Heart left ventricle (tissue), 16 donors: ENCODE data around the gene SCRN1. TPM values are rescaled to one million over a fixed set of nuclear protein-coding genes. Genes with fewer than 3 reads are reported as not detected.

ENCODE experiments used
- ATAC-seq, 4 donors: fragments of 200-7000 bp; cut with Tn5 transposase; one replicate each; pipeline ENCODE4 v1.9.1; 2020 to 2022; ENCODE audit warnings: moderate library complexity in 4 of 4, mild to moderate bottlenecking in 3 of 4, moderate number of reproducible peaks in 1 of 4
- DNase-seq, 5 donors: peaks; one replicate each; pipeline ENCODE4 v3.0.0-alpha.2; 2020
- H3K27ac ChIP-seq, 12 donors: fragments of 200-600 bp; sonication (generic) in 4 of 12; one replicate each; pipeline versions ENCODE4 v1.5.0 to v1.8.0; 2016 to 2022; ENCODE audit warnings: mild to moderate bottlenecking in 2 of 12
- H3K27me3 ChIP-seq, 9 donors: fragments of 200-600 bp; sonication (generic) in 2 of 9; one replicate each; pipeline versions ENCODE4 v1.5.1 to v1.8.0; 2016 to 2022; ENCODE audit warnings: mild to moderate bottlenecking in 3 of 9
- H3K36me3 ChIP-seq, 9 donors: fragments of 200-600 bp; sonication (generic) in 2 of 9; one replicate each; pipeline versions ENCODE4 v1.5.0 to v1.8.0; 2018 to 2022; ENCODE audit warnings: mild to moderate bottlenecking in 2 of 9
- H3K4me1 ChIP-seq, 12 donors: fragments of 200-600 bp; sonication (generic) in 4 of 12; one replicate each; pipeline versions ENCODE4 v1.5.0 to v1.8.0; 2016 to 2022; ENCODE audit warnings: mild to moderate bottlenecking in 3 of 12
- H3K4me3 ChIP-seq, 12 donors: fragments of 200-600 bp; sonication (generic) in 4 of 12; one replicate each; pipeline versions ENCODE4 v1.5.0 to v1.8.0; 2017 to 2022; ENCODE audit warnings: mild to moderate bottlenecking in 9 of 12, moderate library complexity in 4 of 12
- H3K9me3 ChIP-seq, 12 donors: fragments of 200-600 bp; sonication (generic) in 4 of 12; one replicate each; pipeline versions ENCODE4 v1.5.0 to v1.8.0; 2016 to 2022; ENCODE audit warnings: mild to moderate bottlenecking in 1 of 12
- POLR2A ChIP-seq, 2 donors: fragments of 450-650 bp; IDR thresholded peaks; one replicate each; pipeline ENCODE4 v1.6.1; 2017; ENCODE audit warnings: antibody characterized with exemption in 2 of 2, mild to moderate bottlenecking in 2 of 2, moderate library complexity in 2 of 2
- WGBS, 4 donors: extraction: QIAGEN DNeasy Blood & Tissue Kit in 2 of 4; methylation state at CpG; one replicate each; pipeline versions ENCODE4 v1.1.5 to v1.1.7; 2013 to 2018; 5-methylcytosine and 5-hydroxymethylcytosine counted together
- intact Hi-C, 10 donors: fragments of 100-400 bp; cut with DNase I; formaldehyde crosslinking; loops; one replicate each; pipeline versions ENCODE4 v1.11.1 to v1.14.2; 2022
- polyA plus RNA-seq, 2 donors: library from polyadenylated mRNA; stranded (reverse); fragments of 200-250 nt; gene quantifications; one replicate each; pipeline ENCODE4 v1.2.3, GENCODE V29; 2013
- total RNA-seq, 9 donors: library from RNA; depleted of rRNA in 2 of 9; stranded (reverse); fragments of >200 nt in 2 of 9; fragmentation: NEBNext Ultra II Directional in 3 of 9; extraction: Animal tissue kit (Norgen Biotek cat#: 25700) in 3 of 9; gene quantifications; one replicate each; pipeline versions ENCODE4 v1.1.0 to v1.2.4, GENCODE V29; 2016 to 2023
- TF ChIP-seq, protein P1 (sequence below), 12 donors: fragments of 200-600 bp; sonication (generic) in 4 of 12; IDR thresholded peaks; one replicate each; pipeline versions ENCODE4 v1.5.0 to v1.8.0; 2018 to 2022; ENCODE audit warnings: antibody characterized with exemption in 12 of 12, mild to moderate bottlenecking in 5 of 12
- donor health status: ischemic (EF 13 %, LVEDD 7.1; RV severe dilation, severe dysfunction).
- donor health status: healthy with polysubstance abuse.
- donor health status: DM: no; HTN: yes; CAD: no.
- donor health status: DM: no; HTN: no; CAD: no.
- donor health status: ischemic (EF 25% LVEDD 6.9; RV normal size, moderate dysfunction).
- donor health status: ischemic (EF 25% LVEDD 5.7; RV mildly dilated, moderate dysfunction).
- donor health status: healthy.
- donor health status: DM: yes; HTN: yes; CAD: no.
- donor health status: ischemic (EF 35%, LVEDD 5.7; RV mildly dilated, moderate dysfunction).
- donor health status: nonischemic (EF 11% LVEDD 7.7; RV severe dilation, severe dysfunction).
- donor health status: DM: yes; HTN: yes; CAD: no.
- donor health status: PGD.
- donor health status: ischemic (EF 29% LVEDD 5.4; RV normal size, mild dysfunction).
- donor health status: nonischemic (EF 23%, LVEDD 6.1; RV moderate dilation, normal function).

The SCRN1 gene
- total and polyA plus RNA-seq, 11 donors, result 2.7 to 40.2 (median 20.1) TPM

DNA sequence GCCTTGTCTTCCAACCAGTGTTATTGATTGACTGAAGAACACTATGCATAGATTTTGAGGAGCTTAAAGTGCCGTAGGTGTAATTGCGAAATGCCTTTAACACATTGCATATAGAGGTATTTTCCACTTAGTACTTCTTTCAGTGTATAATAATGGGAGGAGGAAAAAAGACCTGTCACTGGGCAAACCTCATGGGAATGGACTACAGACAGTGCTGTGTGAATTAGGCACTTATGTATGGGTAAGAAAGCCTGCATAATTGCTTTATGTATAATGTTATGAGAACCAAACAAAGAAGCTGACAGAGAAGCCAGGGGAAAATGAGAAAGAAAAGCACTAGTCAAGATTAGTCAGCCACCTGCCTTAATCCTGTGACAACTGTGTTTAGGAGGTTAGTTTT is 12.4 kb upstream of the SCRN1 start:
- no peak for DNase-seq
- H3K27me3 ChIP-seq, result no peaks in the 10 kb centered on the region
- intact Hi-C loops, result no loop called here
- ATAC-seq, result no peak
- no peaks in the 10 kb centered on the region for H3K9me3 ChIP-seq
- TF ChIP-seq, protein P1, sequence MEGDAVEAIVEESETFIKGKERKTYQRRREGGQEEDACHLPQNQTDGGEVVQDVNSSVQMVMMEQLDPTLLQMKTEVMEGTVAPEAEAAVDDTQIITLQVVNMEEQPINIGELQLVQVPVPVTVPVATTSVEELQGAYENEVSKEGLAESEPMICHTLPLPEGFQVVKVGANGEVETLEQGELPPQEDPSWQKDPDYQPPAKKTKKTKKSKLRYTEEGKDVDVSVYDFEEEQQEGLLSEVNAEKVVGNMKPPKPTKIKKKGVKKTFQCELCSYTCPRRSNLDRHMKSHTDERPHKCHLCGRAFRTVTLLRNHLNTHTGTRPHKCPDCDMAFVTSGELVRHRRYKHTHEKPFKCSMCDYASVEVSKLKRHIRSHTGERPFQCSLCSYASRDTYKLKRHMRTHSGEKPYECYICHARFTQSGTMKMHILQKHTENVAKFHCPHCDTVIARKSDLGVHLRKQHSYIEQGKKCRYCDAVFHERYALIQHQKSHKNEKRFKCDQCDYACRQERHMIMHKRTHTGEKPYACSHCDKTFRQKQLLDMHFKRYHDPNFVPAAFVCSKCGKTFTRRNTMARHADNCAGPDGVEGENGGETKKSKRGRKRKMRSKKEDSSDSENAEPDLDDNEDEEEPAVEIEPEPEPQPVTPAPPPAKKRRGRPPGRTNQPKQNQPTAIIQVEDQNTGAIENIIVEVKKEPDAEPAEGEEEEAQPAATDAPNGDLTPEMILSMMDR (IDR thresholded peaks at IDR 0.05), result no peak
- no peak for TF ChIP-seq POLR2A (IDR thresholded peaks at IDR 0.05)
- no peak overlapping the region for H3K27ac ChIP-seq
- peaks cover 0 to 4% (median 0%) of the 10 kb centered on the region in 12 donors for H3K4me1 ChIP-seq
- WGBS, 4 donors, result 94 to 98% (median 95%) methylated on average over 2 of the region's 2 CpGs
- no peak overlapping the region for H3K4me3 ChIP-seq
- H3K36me3 ChIP-seq, result no peaks in the 10 kb centered on the region

DNA sequence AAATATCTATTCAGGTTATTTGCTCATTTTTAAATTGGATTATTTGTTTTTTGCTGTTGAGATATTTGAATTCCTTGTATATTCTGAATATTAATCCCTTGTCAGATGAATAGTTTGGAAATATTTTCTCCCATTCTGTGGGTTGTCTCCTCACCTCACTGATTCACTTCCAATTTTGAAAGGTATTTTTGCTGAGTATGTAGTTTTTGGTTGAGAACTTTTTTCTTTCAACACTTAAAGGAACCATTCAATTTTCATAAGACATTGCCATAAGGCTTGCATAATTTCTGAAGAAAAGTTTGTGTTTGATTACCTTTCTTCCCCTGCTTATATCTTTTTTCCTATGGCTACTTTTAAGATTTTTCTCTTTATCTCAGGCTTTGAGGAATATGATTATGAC is 8.9 kb upstream of the SCRN1 start:
- intact Hi-C loops, result no loop called here
- Histone ChIP-seq H3K27ac (no peak overlapping the region), H3K4me1 (peaks cover 0 to 4% (median 0%) of the 10 kb centered on the region in 12 donors), H3K36me3 (no peaks in the 10 kb centered on the region), H3K4me3 (no peak overlapping the region), H3K9me3 (peaks cover 0 to 34% (median 7%) of the 10 kb centered on the region in 12 donors), H3K27me3 (no peaks in the 10 kb centered on the region)
- TF ChIP-seq, protein P1 (IDR thresholded peaks at IDR 0.05), result no peak
- no peak for TF ChIP-seq POLR2A (IDR thresholded peaks at IDR 0.05)
- ATAC-seq, result no peak
- no peak for DNase-seq

GRCh38 chr7:29996321-29996720 is 6.7 kb upstream of the SCRN1 start:
- no peaks in the 10 kb centered on the region for H3K27me3 ChIP-seq
- intact Hi-C loops, result no loop called here
- H3K27ac ChIP-seq, result no peak overlapping the region
- no peak for ATAC-seq
- peaks cover 0 to 45% (median 17%) of the 10 kb centered on the region in 12 donors for H3K9me3 ChIP-seq
- TF ChIP-seq POLR2A (IDR thresholded peaks at IDR 0.05), result no peak
- TF ChIP-seq, protein P1 (IDR thresholded peaks at IDR 0.05), result no peak
- H3K36me3 ChIP-seq, result no peaks in the 10 kb centered on the region
- H3K4me3 ChIP-seq, result no peak overlapping the region
- H3K4me1 ChIP-seq, result peaks cover 0 to 3% (median 0%) of the 10 kb centered on the region in 12 donors
- no peak for DNase-seq

- H3K4me3 ChIP-seq, result no peak overlapping the region
- intact Hi-C loops, result no loop called here
- H3K36me3 ChIP-seq, result no peaks in the 10 kb centered on the region
- DNase-seq, result no peak
- H3K27ac ChIP-seq, result no peak overlapping the region
- no peak for ATAC-seq
- TF ChIP-seq POLR2A (IDR thresholded peaks at IDR 0.05), result no peak
- TF ChIP-seq, protein P1 (IDR thresholded peaks at IDR 0.05), result no peak
- H3K27me3 ChIP-seq, result peaks cover 0 to under 1% (median 0%) of the 10 kb centered on the region in 9 donors
- no peaks in the 10 kb centered on the region for H3K4me1 ChIP-seq
- peaks cover 0 to 45% (median 17%) of the 10 kb centered on the region in 12 donors for H3K9me3 ChIP-seq
Measured at GRCh38 chr7:29995652-29996051, 6.1 kb upstream of the SCRN1 start.
